Glutamatergic neuron (in vitro differentiated cells): ENCODE results near the gene GNA12. TPM values are rescaled to one million over a fixed set of nuclear protein-coding genes. Genes with fewer than 3 reads are reported as not detected.

Experiments used
- DNase-seq: peaks from one replicate; pipeline ENCODE4 v3.0.0; 2022
- H3K27ac Mint-ChIP-seq: one replicate; pipeline ENCODE4 v1.8.0; 2020; ENCODE audit warnings: mild to moderate bottlenecking, mixed read lengths, inconsistent platforms; ENCODE audit not compliant: unreplicated experiment
- H3K27me3 Mint-ChIP-seq: one replicate; pipeline ENCODE4 v1.8.0; 2020; ENCODE audit warnings: mild to moderate bottlenecking, moderate library complexity, mixed read lengths, inconsistent platforms; ENCODE audit not compliant: unreplicated experiment
- H3K36me3 Mint-ChIP-seq: one replicate; pipeline ENCODE4 v1.8.0; 2020; ENCODE audit warnings: mild to moderate bottlenecking, mixed read lengths, inconsistent platforms; ENCODE audit not compliant: unreplicated experiment
- H3K4me1 Mint-ChIP-seq: one replicate; pipeline ENCODE4 v1.8.0; 2020; ENCODE audit warnings: mild to moderate bottlenecking, low read depth, mixed read lengths, inconsistent platforms; ENCODE audit not compliant: unreplicated experiment
- H3K4me3 Mint-ChIP-seq: one replicate; pipeline ENCODE4 v1.8.0; 2020; ENCODE audit warnings: mild to moderate bottlenecking, mixed read lengths, inconsistent platforms; ENCODE audit not compliant: unreplicated experiment
- H3K9me3 Mint-ChIP-seq: one replicate; pipeline ENCODE4 v1.8.0; 2020; ENCODE audit warnings: mild to moderate bottlenecking, moderate library complexity, mixed read lengths, inconsistent platforms; ENCODE audit not compliant: unreplicated experiment
- CTCF ChIP-seq: fragments of 200-600 bp; sonication (generic); IDR thresholded peaks from one replicate; pipeline ENCODE4 v1.5.0; 2021; ENCODE audit not compliant: partially characterized antibody, unreplicated experiment
- total RNA-seq: library from RNA; stranded (reverse); fragmentation: NEBNext Ultra II Directional; extraction: Animal tissue kit (Norgen Biotek cat#: 25700); gene quantifications from one replicate; pipeline ENCODE4 v1.2.1, GENCODE V29; 2021; ENCODE audit not compliant: unreplicated experiment

The GNA12 gene
- total RNA-seq, 1 donor from 2014 or later, result 66.2 TPM

- Mint-ChIP-seq H3K27me3 (peaks cover 27% of the 10 kb centered on the region), H3K4me1 (peaks cover 35% of the 10 kb centered on the region), H3K9me3 (peaks cover 28% of the 10 kb centered on the region), H3K36me3 (no peaks in the 10 kb centered on the region), H3K4me3 (peak overlapping the region; percentile 73), H3K27ac (peak overlapping the region; percentile 98)
- TF ChIP-seq CTCF, result no peak
- peak; percentile 68 for DNase-seq
These were observed 35.9 kb upstream of the GNA12 start for GRCh38 chr7:2880051-2880450.

GRCh38 chr7:2879354-2879753, 35.2 kb upstream of the GNA12 start:
- no peak overlapping the region for H3K4me3 Mint-ChIP-seq
- H3K9me3 Mint-ChIP-seq, result peaks cover 28% of the 10 kb centered on the region
- no peak for DNase-seq
- H3K36me3 Mint-ChIP-seq, result no peaks in the 10 kb centered on the region
- peaks cover 35% of the 10 kb centered on the region for H3K4me1 Mint-ChIP-seq
- peaks cover 27% of the 10 kb centered on the region for H3K27me3 Mint-ChIP-seq
- H3K27ac Mint-ChIP-seq, result peak overlapping the region; percentile 98
- no peak for TF ChIP-seq CTCF

- Mint-ChIP-seq H3K9me3 (peaks cover 32% of the 10 kb centered on the region), H3K4me1 (peaks cover 42% of the 10 kb centered on the region)
- DNase-seq, result no peak
These were observed 34.2 kb upstream of the GNA12 start for GRCh38 chr7:2878306-2878705.

GRCh38 chr7:2876031-2876731, 32.1 kb upstream of the GNA12 start:
- DNase-seq, result no peak
- Mint-ChIP-seq H3K4me3 (no peak overlapping the region), H3K9me3 (peaks cover 31% of the 10 kb centered on the region), H3K27me3 (peaks cover 39% of the 10 kb centered on the region), H3K4me1 (peaks cover 51% of the 10 kb centered on the region), H3K27ac (peak overlapping the region; percentile 72), H3K36me3 (no peaks in the 10 kb centered on the region)
- no peak for TF ChIP-seq CTCF

More at GRCh38 chr7:2878306-2878705, 34.2 kb upstream of the GNA12 start:
- Mint-ChIP-seq H3K4me3 (no peak overlapping the region), H3K27me3 (peaks cover 31% of the 10 kb centered on the region), H3K36me3 (no peaks in the 10 kb centered on the region), H3K27ac (peak overlapping the region; percentile 38)
- TF ChIP-seq CTCF, result no peak
